ENCODE measurements around the gene MAN1A1.

The MAN1A1 gene

GRCh38 chr6:119264854-119265397 is 84.6 kb downstream of the MAN1A1 start:
- no peak for DNase-seq

- no peak for DNase-seq
These were observed 86.9 kb downstream of the MAN1A1 start for GRCh38 chr6:119262612-119263011.

- no peak for DNase-seq
These were observed 87.6 kb downstream of the MAN1A1 start for GRCh38 chr6:119261944-119262284.

- no peak for DNase-seq
These were observed 90.5 kb downstream of the MAN1A1 start for GRCh38 chr6:119259027-119259426.

GRCh38 chr6:119257726-119258125 is 91.8 kb downstream of the MAN1A1 start:
- no peak for DNase-seq

GRCh38 chr6:119256978-119257462 is 92.5 kb downstream of the MAN1A1 start:
- DNase-seq: no peak

- no peak for DNase-seq
These were observed 93.2 kb downstream of the MAN1A1 start for GRCh38 chr6:119256392-119256791.

- no peak for DNase-seq
These were observed 94.1 kb downstream of the MAN1A1 start for GRCh38 chr6:119255492-119255891.

- DNase-seq: no peak
These were observed 99.5 kb downstream of the MAN1A1 start for GRCh38 chr6:119250036-119250435.

GRCh38 chr6:119249319-119249718 is 100.2 kb downstream of the MAN1A1 start:
- DNase-seq: no peak

- no peak for DNase-seq
These were observed 102.1 kb downstream of the MAN1A1 start for GRCh38 chr6:119247504-119247903.

- no peak for DNase-seq
These were observed 105.9 kb downstream of the MAN1A1 start for GRCh38 chr6:119243657-119244056.

GRCh38 chr6:119243037-119243436 is 106.5 kb downstream of the MAN1A1 start:
- DNase-seq: no peak

GRCh38 chr6:119241540-119242309 is 107.8 kb downstream of the MAN1A1 start:
- no peak for DNase-seq

GRCh38 chr6:119241111-119241465 is 108.5 kb downstream of the MAN1A1 start:
- DNase-seq: no peak

- no peak for DNase-seq
These were observed 109.1 kb downstream of the MAN1A1 start for GRCh38 chr6:119240257-119241110.

- no peak for DNase-seq
These were observed 112.3 kb downstream of the MAN1A1 start for GRCh38 chr6:119237177-119237715.

GRCh38 chr6:119234941-119235340 is 114.6 kb downstream of the MAN1A1 start:
- DNase-seq: no peak

- no peak for DNase-seq
These were observed 115.1 kb downstream of the MAN1A1 start for GRCh38 chr6:119234457-119234856.

GRCh38 chr6:119233312-119233984 is 116.1 kb downstream of the MAN1A1 start:
- no peak for DNase-seq

GRCh38 chr6:119231394-119231793 is 118.2 kb downstream of the MAN1A1 start:
- no peak for DNase-seq

GRCh38 chr6:119230160-119230559 is 119.4 kb downstream of the MAN1A1 start:
- DNase-seq: no peak

- no peak for DNase-seq
These were observed 122.2 kb downstream of the MAN1A1 start for GRCh38 chr6:119227377-119227776.

Data from COR-L47 (cell line).